Lower leg skin (tissue), 3 donors: ENCODE measurements around the gene CYBC1.

Experiments used
- CTCF ChIP-seq, 3 donors: fragments of 450-650 bp; IDR thresholded peaks; one replicate each; pipeline ENCODE4 v1.5.1; 2016; ENCODE audit warnings: antibody characterized with exemption in 3 of 3, mild to moderate bottlenecking in 3 of 3, moderate library complexity in 2 of 3
- POLR2A ChIP-seq, 2 donors: fragments of 450-650 bp; IDR thresholded peaks; one replicate each; pipeline ENCODE4 v1.6.1; 2016 to 2017; ENCODE audit warnings: antibody characterized with exemption in 2 of 2, mild to moderate bottlenecking in 1 of 2, moderate library complexity in 1 of 2

GRCh38 chr17:82493226-82493781, 42.8 kb upstream of the CYBC1 start:
- TF ChIP-seq POLR2A (IDR thresholded peaks at IDR 0.05) (no peak), CTCF (IDR thresholded peaks at IDR 0.05) (no peak)
